HG02870 (cell line): ENCODE data around the gene CWF19L2.
A peak's percentile ranks its signal among the peaks of the same experiment; 100 is the strongest.
"Not testable (repeated sequence)": the region's sequence is repeated elsewhere in the genome, so short reads cannot be mapped to it uniquely, and the experiment has no call there.

Experiments
- ATAC-seq: cut with Tn5 transposase; IDR thresholded peaks from one replicate; pipeline ENCODE4 v1.9.1; 2021; ENCODE audit warnings: mild to moderate bottlenecking, moderate library complexity; ENCODE audit not compliant: unreplicated experiment

Gene CWF19L2

DNA sequence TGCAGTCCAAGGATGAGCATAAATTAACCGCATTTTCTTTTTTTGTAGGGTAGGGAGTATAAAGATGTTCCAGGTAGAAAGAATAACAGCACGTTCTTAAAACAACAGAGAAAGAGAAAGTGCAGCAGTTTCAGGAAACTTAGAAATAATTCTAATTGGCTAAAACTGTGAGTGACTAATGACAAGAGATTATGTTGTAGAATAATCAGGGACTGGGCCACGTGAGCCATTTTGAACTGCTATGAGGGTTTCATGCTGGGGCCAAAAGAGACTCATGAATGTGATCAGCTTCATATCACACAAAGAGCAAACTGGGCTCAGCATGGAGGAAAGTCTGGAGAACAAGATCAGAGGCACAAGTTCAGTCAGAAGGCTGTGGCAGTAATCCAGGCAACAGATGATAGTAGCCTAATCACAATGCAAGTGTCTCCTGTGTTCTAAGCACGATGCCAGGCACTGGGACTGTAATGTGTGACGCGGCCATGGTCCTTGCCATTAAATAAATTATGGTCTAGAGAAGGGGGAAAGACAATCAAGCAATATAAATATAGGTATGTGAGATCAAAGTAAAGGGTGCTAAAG, 17.9 kb downstream of the CWF19L2 start:
- no peak for ATAC-seq

DNA sequence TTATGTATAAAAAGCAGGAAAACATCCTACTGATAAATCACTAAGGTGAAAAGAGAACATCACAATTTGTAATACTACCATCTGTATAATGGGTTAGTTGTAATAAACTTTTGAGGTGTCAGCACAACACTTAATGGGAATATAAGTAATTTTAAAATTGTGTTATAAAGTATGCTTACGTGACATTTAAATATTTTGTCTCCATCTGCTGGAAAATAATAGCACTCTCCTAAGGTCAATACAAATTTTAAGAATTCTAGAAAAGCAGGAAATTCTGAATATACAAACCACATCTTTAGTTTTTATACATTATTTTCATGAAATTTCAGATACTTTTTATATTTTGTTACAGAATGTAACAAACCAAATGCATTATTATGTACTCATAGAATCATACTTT, 19.5 kb downstream of the CWF19L2 start:
- ATAC-seq, result no peak

DNA sequence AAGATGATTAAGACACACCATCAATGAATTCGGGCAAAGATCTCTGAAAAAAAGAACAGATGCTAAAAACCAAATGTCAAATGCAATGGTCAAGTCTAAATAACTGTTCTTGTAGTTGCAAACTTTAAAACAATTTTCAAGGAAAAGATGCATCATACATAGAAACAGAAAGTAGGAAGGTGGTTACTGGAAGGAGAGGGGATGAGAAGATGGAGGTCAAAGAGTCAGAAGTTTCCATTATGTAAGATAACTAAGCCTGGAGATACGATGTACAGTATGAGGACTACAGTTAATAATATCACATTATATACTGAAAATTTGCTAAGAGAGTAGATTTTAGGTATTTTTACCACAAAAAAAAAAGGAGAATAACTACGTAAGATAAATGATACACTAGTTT, 27.1 kb downstream of the CWF19L2 start:
- no peak for ATAC-seq

DNA sequence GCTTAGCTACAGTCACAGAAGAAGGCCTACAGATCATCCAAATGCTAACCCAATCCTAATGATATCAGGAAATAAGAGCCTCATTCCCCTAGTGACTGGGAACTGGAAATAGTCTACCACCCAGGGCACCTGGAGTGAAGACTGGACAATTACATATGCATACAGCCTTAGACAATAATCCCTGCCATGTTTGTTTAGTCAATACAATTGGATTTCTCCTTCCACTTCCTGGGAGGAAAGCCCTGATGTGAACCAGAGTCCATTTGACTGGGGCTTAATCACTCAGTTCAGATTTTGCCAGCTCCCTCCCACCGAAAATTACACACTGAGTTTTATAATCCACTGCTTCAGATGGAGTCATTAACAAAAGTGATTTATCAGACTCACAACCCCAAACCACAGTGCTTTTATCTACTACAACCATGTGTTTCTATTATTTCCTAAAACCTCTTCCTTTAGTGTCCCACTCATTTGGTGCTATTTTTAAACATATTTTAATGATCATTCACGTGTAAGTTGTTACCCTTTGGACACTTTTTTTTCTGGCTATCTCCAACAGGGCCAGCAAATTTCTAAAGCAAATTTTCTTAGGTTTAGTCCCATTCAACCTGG, 29.9 kb downstream of the CWF19L2 start:
- ATAC-seq, result no peak

DNA sequence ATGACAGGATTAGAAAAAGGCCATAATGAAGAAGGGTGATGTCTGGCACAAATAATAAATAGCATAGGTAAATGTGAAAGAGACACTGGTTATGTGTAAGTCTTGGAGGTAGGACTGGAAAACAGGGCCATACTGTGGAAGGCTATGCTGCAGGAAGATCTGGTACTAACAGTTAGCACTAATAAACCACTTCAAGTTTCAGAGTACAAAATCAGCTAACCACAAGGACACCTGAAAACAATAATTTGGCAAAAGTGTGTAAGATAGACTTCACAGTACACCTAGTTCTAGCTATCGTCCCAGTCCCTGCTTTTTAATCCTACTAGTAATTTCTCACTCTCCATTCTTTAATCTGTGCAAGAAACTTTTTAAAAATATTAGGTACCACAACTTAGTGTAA, 44.3 kb downstream of the CWF19L2 start:
- peak; percentile 74 for ATAC-seq

DNA sequence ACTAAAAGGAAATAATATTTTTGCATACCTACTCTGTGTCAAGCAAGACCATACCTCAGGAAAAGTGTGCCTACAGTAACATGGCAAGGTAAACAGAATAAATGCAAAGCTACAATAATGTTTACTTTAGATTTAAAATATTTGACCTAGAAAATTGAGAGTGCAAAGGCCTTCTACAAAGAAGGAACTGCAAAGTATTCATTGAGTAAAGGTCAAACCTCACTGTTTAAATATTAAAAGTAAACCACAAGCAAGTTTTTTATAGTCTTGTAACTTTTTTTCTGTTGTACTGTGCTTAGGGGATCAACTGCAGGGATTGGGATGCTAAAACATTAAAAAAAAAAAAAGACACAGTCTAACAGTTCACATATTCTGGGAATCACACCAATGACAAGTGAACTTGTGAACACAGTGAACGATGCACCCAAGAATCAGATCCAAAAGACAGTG, 48.8 kb downstream of the CWF19L2 start:
- no peak for ATAC-seq

DNA sequence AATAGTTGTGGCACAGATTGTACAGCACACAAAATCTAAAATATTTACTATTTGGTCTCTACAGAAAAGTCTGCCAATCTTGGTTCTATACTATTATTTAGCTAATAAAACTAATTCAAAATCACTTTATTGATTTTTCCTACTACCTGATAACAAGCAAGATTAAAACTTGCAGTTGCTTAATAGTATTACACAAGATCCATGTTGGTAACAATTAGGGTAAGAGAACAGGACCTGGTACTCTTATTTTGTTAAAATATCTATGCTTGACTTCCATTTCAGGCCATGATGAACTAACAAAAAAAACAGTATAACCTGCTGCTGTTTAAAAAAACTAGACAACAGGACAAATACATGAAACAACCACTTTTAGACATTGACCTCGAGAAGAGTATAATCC, 52.4 kb downstream of the CWF19L2 start:
- no peak for ATAC-seq

DNA sequence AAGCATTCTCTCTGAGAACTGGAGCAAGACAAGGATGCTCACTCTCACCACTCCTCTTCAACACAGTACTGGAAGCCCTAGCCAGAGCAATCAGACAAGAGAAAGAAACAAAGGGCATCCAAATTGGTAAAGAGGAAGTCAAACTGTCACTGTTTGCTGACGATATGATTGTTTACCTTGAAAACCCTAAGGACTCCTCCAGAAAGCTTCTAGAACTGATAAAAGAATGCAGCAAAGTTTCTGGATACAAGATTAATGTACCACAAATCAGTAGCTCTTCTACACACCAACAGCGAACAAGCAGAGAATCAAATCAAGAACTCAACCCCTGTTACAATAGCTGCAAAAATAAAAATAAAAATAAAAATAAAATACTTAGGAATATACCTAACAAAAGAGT, 56.5 kb downstream of the CWF19L2 start:
- not testable (repeated sequence) for ATAC-seq

DNA sequence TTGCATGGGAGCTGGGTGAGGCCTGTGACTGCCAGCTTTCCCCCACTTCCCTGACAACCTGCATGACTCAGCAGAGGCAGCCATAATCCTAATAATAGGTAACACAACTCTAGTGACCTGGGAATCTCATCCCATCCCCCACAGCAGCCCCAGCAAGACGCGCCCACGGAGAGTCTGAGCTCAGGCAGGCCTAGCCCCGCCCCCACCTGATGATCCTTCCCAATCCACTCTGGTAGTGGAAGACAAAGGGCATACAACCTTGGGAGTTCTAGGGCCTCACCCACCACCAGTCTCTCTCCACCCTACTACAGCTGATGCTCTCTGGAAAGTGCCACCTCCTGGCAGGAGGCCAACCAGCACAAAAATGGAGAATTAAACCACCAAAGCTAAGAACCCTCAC, 60.3 kb downstream of the CWF19L2 start:
- no peak for ATAC-seq

DNA sequence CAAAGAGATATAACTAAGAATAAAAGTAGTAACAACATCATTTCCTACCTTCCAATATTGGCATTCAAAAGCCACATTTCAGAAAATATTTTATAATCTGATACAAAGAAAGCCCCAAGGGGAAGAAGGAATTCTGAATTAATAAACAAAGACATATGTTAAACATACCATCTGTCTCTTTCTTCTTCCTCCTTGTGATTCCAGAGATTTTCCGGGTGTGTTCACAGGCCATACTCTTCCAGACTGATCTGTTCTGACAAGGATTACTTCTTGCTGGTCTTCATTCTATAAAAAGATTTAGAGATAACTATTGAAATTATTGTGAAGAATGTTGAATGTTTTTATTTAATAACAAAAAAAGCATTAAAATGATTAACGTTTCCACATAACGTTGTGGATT, 65.0 kb downstream of the CWF19L2 start:
- ATAC-seq, result no peak

DNA sequence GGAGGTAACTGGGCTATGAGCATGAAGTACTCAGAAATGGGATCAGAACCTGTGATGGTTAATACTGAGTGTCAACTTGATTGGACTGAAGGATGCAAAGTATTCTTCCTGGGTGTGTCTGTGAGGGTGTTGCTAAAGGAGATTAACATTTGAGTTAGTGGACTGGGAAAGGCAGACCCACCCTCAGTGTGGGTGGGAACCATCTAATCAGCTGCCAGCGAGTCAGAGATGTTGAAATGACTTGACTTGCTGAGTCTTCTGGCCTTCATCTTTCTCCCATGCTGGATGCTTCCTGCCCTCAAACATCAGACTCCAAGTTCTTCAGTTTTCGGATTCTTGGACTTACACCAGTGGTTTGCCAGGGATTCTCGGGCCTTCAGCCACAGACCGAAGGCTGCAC, 66.9 kb downstream of the CWF19L2 start:
- not testable (repeated sequence) for ATAC-seq

DNA sequence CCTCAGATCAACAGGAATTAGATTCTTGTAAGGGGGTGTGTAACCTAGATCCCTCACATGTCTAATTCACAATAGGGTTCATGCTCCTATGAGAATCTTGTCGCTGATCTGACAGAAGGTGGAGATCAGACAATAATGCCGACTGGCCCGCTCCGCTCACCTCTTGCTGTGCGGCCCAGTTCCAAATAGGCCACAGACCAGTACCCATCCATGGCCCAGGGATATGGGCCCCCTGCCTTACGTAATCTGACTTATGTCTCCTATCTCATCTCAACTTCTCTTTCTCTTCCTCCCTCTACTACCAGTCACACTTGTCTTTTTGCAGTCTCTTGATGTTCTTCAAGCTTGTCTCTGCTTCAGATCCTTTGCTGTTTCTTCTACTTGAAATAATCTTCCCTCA, 70.0 kb downstream of the CWF19L2 start:
- no peak for ATAC-seq

DNA sequence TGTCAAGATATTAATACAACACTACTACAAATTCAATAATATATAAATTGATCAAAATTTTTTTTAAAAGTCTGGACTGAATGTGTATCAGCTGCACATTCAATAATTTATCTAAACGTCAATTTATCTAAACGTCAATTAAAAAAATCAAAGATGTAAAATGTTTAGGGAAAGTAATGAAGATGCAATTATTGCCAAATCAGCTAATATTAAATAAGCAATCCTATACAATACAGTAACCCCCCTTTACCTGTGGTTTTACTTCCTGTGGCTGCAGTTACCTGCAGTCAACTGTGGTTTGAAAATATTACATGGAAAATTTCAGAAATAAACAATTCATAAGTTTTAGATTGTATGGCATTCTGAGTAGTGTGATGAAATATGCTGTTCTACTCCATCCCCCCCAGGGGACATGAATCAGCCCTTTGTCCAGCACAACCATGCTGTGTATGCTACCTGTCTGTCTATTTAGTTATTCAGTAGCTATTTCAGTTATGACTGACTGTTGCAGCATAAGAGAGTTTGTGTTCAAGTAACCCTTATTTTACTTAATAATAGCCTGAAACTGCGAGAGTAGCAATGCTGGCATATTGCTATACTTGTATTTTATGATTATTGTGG, 72.2 kb downstream of the CWF19L2 start:
- ATAC-seq, result no peak

DNA sequence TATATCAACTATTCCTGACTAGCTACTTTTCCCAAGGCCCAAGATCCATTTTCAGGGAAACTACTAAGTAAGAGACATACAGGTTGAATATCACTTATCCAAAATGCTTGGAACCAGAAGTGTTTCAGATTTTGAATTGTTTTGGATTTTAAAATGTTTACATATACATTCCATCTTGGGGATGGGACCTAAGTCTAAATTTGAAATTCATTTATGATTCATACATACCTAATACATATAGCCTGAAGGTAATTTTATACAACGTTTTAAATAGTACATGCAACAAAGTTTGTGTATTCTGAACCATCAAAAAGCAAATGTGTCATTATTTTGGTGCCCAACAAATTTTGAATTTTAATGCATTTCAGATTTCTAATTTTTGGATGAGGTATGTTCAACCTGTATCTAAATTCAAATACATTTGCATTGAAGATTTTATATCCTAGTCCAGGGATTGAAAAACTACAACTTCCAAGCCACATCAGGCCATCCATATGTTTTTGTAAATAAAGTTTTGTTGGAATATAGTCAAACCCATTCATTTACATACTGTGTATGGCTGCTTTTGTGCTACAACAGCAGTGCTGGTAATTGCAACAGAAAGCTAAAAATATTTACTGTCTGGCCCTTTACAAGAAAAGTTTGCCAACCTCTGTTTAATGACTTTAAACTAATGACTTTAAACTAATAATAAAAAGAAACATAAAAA, 73.3 kb downstream of the CWF19L2 start:
- ATAC-seq, result no peak

DNA sequence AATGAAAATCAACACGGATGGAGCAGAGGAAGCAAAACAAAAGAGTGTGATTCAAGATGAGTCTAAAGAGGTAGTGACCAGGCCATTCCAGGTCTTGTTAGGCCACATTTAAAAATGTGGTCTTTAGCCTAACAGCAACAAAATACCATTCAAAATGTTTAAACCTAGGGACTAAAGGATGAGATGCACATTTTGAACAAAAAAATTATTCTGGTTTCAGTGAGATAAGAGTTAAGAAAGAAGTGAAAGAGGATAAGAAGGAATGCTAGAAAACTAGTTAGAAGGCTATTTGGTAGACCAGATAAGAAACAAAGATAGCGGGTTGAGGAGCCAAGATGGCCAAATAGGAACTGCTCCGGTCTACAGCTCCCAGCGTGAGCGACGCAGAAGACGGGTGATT, 85.2 kb downstream of the CWF19L2 start:
- ATAC-seq, result no peak

DNA sequence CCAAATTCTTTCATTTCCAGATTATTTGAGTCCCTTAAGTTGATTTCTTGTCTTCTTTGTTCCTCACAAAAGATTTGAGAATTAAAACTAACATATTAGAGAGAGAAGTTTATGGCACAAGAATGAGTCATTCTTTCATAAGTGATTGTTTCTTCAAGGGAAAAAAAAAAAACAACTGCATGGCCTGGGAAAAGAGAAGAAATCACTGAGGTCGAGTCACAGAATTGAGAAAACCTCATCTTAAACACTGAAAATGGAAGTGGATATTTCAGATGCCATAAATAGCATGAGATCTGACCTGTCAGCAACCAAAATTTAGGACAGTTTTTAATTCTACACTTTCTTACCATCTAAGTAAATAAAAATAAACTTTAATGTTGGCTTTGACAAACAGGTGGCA, 87.2 kb downstream of the CWF19L2 start:
- peak; percentile 71 for ATAC-seq

DNA sequence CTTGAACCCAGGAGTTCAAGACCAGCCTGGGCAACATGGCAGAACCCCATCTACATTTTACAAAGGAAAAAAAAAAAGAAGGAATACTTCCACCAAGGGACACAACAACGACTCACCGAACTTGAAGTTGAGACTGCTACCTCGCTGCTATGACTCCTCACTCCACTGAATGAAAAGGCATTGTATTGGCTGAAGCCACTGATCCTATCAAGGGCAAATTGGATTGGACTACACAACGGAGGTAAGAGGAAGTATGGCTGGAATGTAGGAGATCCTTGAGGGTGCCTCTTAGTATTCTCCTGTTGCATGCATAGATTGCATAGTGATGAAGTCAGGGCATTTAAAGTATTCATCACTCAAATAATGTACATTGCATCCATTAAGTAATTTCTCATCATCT, 97.9 kb downstream of the CWF19L2 start:
- ATAC-seq, result no peak

DNA sequence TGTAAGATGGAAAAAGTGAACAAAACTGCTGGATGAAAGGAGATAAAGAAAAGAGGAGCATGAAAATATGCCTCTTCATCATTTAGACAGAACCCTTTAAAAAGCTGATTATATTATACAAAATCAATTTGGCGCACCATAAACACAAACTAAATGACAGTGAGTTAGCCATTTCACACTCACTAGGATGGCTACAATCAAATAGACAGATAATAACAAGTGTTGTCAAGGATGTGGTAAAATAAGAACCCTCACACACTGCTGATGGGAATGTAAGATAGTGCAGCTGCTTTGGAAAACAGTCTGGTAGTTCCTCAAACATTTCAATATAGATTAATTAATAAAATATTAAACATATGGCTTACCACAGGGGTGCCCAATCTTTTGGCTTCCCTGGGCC, 99.7 kb downstream of the CWF19L2 start:
- no peak for ATAC-seq

DNA sequence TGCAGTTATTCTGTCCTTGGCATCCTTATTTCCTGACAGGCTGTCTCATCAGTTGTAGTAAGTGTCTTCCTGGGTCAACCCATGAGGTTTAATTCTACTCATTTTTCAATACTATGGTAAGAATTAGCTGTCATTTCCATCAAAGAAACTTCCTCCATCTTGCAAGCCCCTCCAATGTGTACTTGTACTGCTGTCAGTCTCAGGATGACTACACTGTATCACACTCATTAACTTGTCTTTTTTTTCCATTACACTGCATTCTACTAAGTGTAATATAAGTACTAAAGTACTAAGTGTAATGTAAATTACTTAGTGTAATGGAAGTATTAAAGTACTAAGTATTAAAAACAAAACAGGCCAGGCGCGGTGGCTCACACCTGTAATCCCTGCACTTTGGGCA, 102.8 kb downstream of the CWF19L2 start:
- no peak for ATAC-seq

DNA sequence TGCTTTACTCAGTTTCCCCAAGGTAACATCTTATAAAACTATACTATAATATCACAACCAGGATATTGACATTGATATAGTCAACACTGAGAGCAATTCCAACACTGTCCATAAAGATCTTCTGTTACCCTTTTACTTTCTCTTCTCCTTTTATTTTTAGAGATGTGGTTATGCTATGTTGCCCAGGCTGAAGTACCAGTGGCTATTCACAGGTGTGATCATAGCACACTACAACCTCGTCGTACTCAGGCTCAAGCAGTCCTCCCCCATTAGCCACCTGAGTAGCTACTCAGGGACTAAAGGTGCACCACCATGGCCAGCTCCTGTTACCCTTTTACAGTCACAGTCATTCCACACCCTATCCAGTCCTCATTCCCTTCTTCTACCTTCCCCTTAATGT, 119.7 kb downstream of the CWF19L2 start:
- ATAC-seq, result no peak

DNA sequence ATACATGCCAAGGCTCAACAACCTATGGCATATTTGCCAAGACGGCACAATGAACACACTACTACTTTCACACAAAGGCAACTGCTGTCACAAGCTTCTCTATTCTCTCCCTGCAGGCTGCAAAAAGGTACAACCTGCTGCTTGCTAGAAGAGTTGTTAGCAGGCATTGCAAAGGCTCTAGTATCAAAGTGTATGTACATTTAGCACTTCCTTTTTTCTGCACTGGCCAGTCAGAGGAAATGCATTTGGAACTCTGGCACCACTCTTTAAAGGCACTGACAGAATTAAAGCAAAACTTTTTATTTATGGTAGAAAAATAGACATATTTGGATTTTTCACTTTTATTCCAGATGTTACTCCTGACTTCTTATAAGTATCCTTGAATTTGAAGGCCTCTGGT, 125.9 kb downstream of the CWF19L2 start:
- ATAC-seq, result no peak

DNA sequence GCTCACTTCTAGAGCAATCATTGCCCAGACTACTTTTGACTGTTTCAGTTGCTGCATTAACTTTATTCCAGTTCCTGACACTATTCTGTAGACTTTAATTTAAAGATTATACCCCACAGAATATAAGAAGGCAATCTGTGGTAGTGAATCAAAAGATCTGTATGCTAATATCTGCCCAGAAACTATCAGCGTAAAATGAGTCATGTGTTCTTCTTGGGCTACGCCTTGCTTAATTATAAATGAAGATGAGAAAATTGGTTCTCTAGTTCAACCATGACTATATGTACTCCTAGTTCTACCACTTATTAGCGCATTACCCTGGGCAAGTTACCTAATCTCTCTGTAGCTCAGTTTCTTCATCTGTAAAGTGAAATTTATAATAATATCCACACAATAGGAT, 128.5 kb downstream of the CWF19L2 start:
- ATAC-seq, result no peak
